Amniotic stem cell (primary cell): ENCODE measurements around the gene RNF166.

Source experiments
- DNase-seq: peaks from one replicate; lab custom pipeline; 2025; lab: John Stamatoyannopoulos, UW

The RNF166 gene

GRCh38 chr16:88739139-88739976 is 33.1 kb upstream of the RNF166 start:
- no peak for DNase-seq

DNA sequence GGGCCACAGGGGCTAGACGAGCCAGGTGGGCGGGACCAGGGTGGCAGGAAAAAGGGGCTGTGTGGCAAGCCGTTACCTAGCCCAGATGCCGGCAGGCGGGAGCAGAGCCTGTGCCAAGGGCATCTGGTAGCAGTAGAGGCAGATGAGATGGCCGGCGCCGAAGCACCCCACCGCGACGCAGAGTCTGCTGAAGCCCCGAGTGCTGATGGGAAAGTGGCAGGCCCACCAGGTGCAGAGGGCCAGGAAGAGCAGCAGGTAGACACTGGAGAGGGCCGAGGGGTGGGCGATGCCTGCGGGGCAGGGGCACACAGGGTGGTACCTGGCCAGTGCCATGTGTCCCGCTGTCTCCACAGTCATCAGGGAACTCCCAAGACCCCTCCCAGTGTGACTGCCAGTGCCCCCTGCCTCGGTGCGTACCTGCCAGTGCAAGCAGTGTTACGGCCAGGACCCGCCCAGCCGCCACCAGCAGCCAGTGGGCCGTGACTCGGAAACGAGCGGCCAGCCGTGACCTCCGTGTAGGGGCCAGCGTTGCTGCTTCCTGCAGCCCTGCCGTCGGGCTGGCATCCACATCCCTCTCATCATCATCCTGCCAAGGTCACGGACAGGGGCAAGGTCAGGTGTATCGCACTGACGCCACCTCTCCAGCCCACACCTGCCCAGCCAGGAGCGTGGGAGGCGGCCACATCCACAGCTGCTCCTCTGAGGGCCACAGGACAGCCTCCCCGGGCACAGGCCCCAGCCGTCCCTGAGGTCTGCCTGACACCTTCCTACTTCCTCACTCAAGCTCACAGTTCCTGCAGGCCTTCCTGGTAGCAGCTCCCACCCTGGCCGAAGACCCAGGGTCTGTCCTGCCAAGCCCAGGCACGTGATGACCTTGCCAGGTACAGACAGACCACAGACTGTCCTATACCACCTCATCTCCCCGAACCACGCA is 32.2 kb upstream of the RNF166 start:
- no peak for DNase-seq

GRCh38 chr16:88737298-88738150 is 31.3 kb upstream of the RNF166 start:
- peak; percentile 22 for DNase-seq

DNA sequence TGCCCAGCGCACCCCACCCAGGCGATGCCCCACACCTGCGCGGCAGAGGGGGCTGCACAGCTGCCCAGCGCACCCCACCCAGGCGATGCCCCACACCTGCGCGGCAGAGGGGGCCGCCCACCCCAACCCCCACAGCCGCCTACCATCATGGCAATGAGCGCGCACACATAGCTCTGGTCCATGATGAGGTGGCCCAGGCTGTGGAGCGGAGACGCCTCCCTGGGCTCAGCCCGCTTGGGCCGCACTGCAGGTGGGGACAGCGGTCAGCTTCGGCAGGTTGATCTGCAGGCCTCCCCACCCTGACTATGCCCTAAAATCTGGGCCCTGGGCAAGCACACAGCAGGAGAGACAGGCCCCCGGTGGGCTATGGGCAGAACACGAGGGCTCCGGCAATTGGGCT is 30.3 kb upstream of the RNF166 start:
- no peak for DNase-seq

DNA sequence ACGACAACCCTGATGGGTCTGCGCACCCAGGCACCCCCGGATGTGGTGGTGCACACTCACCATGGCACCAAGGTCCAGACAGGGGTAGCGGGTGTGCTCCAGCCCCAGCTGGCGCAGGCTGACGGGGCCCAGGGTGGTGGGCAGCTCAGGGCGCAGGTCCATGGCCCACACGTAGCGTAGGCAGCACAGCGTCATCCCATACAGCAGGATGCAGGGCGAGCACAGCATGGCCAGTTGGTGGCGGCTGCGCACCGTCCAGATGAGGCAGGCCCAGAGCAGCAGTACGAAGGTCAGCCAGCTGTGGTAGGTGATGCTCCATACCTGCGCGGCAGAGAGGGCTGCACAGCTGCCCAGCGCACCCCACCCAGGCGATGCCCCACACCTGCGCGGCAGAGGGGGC is 29.9 kb upstream of the RNF166 start:
- DNase-seq, result no peak

DNA sequence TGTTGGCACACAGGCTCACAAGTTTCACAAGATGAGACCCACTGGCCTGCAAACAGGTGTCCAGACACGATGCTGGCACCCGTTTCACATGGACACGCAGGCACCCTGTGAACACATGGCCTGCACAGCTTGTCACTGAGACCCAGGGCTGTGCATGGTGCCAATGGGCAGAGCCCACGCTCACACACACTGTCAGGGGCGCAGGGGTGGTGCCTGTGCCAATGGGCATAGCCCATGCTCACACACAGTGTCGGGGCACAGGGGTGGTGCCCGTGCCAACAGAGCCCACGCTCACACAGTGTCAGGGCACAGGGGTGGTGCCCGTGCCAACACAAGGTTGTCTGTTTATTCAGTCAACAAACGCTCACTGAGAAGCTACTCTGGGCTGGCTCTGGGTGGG is 29.4 kb upstream of the RNF166 start:
- no peak for DNase-seq

DNA sequence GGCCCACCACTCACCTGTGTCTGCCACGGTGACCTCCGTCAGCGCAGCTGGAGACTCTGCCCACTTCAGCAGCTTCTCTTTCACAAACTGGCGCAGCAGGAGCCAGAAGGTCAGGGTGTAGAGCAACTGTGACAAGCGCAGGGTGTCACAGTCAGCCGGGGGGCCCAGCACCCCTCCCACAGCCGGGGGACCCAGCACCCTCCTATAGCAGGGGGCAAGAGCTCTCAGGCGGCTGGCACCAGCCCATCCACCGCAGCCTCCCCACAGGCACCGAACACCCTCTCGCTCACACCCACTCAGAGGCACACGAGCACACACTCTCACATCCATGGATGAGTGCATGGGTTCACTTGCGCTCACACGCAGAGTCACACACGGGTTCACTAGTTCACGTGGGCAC is 28.9 kb upstream of the RNF166 start:
- no peak for DNase-seq

GRCh38 chr16:88734361-88734728 is 28.1 kb upstream of the RNF166 start:
- no peak for DNase-seq

DNA sequence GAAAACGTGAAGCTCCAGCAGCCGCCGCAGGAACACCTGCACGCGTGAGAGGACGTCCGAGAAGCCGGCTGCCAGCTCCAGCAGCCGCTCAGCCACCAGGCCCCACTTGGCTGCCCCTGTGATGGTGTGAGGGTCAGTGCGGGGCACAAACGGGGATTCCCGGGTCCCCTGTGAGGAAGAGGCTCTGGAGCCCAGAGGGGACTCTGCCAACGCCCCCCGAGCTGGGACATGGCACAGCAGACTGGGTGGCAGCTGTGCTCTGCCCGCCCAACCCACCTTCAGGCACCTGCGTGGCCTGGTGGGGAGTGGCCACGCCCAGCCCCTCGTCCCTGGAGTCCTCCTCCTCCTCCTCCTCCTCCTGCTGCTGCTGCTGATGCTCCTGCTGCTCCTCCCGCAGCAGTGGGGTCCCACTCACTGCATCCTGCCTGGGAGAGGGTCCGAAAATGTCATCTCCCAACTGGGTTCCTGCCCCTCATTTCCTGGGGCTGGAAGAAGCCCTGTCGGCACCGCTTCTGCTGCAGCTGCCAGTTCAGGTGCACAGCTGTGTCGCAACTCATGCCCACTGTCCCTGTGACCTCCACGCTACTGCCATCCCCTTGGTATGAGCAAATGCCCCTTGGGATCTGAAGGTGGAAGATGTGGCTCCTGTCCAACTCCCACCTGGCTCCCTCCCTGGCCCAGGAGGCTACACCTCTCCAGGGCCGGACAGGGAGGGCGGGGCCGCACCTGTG is 27.6 kb upstream of the RNF166 start:
- DNase-seq, result no peak

GRCh38 chr16:88732961-88733294 is 26.7 kb upstream of the RNF166 start:
- DNase-seq, result no peak

DNA sequence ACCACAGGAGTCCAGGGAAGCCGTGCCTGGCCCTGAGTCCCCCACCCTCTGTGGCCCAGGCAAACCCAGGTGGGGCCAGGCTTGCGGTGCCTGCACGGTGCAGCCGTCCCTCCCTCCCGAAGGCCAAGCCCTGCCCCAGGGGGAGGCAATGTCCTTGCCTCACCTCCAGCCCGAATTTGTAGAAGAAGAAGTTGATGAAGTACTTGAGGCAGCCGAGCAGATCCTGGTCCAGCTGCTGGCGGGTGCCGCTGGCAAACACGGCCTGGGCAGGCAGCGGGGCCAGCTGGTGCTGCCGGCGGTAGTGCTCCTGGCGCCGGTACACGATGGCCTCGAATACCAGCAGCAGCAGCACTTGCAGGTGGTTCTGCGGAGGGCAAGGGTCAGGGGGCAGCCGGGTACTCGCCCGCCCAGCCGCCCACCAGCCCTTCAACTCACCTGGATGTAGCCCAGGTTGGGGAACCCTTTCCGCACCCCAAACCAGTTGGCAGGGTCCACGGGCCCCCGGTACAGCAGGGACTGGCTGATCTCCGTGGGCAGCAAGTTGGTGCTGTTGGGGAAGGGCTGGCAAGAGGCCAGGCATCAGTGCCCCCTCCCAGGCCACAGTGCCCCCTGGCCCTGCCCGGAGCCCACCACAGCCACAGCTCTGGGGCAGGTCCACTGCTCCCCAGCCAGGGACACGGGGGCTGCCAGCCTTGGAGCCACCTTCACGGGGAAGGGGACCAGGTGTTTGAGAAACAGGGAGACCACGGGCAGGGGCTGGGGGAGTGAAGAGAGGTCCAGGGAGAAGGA is 26.2 kb upstream of the RNF166 start:
- no peak for DNase-seq

- DNase-seq, result no peak
These were observed 25.5 kb upstream of the RNF166 start for GRCh38 chr16:88731699-88732098.

GRCh38 chr16:88730632-88731607 is 24.7 kb upstream of the RNF166 start:
- DNase-seq, result no peak

DNA sequence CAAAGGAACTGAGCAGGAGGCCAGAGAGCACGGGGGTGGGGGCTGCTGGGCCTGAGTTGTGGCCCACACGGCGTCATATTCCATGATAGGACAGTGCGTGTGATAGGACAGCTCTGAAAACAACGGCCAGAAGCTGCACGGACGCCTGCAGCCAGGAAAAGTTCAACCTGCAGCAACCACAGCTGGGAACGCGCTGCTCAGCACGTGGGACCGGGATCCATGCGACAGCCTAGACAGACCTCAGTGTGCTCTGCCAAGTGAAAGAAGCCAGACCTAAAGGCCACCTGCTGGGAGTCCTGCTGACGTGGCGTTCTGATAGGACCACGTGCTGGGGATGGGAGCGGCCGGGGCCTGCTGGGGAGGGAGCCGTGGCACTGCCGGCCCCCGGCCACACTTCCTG is 21.7 kb upstream of the RNF166 start:
- no peak for DNase-seq

DNA sequence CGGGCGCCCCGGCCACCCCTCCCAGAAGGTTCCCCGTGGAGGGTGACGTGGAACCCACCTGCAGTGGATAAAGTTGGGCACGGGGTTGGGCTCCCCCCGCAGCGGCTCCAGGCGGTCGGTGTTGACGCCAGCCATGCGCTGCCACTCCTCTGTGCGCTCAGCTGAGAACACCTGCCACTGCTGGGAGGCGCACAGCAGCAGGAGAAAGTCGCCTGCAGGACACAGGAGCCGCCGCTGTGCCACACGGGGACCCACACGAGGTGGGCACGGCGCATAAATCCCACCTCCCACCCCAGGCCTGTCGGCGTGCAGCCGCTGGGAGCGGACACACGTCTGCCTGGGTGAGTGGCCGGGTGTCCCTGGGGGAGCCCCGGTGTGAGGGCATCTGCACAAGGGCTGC is 20.8 kb upstream of the RNF166 start:
- no peak for DNase-seq

DNA sequence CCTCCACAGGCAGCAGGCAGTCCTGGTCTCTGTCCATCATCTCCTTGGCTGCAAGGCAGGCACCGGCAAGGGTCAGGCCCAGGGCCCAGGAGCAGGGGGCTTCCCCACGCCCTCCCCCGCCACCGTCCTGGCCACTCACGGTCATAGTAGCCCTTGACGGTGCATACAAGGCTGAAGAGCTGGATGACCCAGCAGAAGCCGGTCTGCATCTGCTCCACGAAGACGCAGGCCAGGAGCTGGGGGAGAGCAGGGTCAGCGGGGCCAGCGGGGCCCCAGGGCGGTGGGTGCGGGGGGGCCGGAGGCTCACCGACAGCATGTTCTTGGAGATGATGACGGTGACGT is 20.2 kb upstream of the RNF166 start:
- DNase-seq, result no peak

- no peak for DNase-seq
These were observed 19.6 kb upstream of the RNF166 start for GRCh38 chr16:88725609-88726407.

GRCh38 chr16:88724855-88725555 is 18.8 kb upstream of the RNF166 start:
- DNase-seq, result no peak
